Activated naive CD4-positive, alpha-beta T cell treated with anti-CD3 and anti-CD28 coated beads, Interleukin-2, amount 10 ng/mL, durations not matched to agents 7 days and 5 days (primary cell): ENCODE data around the gene AGK.
"Not testable (repeated sequence)": the region's sequence is repeated elsewhere in the genome, so short reads cannot be mapped to it uniquely, and the experiment has no call there.

Experiments
- CTCF ChIA-PET: fragments of 350-600 bp; sonication (Branson Sonifier 250); formaldehyde crosslinking; loops from one replicate; lab custom pipeline; 2021; ENCODE audit warnings: antibody characterized with exemption; lab: Charles Lee
- DNase-seq: peaks from one replicate; pipeline ENCODE4 v3.0.0-alpha.2; 2020
- H3K27ac Mint-ChIP-seq: one replicate; pipeline ENCODE4 v1.8.0; 2021; ENCODE audit warnings: mild to moderate bottlenecking, moderate library complexity, mixed read lengths
- H3K27me3 Mint-ChIP-seq: one replicate; pipeline ENCODE4 v1.8.0; 2021; ENCODE audit warnings: mild to moderate bottlenecking, mixed read lengths
- H3K36me3 Mint-ChIP-seq: one replicate; pipeline ENCODE4 v1.8.0; 2021; ENCODE audit warnings: mixed read lengths
- H3K4me1 Mint-ChIP-seq: one replicate; pipeline ENCODE4 v1.8.0; 2021; ENCODE audit warnings: mixed read lengths
- H3K4me3 Mint-ChIP-seq: one replicate; pipeline ENCODE4 v1.8.0; 2021; ENCODE audit warnings: mild to moderate bottlenecking, moderate library complexity, mixed read lengths
- H3K9me3 Mint-ChIP-seq: one replicate; pipeline ENCODE4 v1.8.0; 2021; ENCODE audit warnings: mixed read lengths

Gene AGK

DNA sequence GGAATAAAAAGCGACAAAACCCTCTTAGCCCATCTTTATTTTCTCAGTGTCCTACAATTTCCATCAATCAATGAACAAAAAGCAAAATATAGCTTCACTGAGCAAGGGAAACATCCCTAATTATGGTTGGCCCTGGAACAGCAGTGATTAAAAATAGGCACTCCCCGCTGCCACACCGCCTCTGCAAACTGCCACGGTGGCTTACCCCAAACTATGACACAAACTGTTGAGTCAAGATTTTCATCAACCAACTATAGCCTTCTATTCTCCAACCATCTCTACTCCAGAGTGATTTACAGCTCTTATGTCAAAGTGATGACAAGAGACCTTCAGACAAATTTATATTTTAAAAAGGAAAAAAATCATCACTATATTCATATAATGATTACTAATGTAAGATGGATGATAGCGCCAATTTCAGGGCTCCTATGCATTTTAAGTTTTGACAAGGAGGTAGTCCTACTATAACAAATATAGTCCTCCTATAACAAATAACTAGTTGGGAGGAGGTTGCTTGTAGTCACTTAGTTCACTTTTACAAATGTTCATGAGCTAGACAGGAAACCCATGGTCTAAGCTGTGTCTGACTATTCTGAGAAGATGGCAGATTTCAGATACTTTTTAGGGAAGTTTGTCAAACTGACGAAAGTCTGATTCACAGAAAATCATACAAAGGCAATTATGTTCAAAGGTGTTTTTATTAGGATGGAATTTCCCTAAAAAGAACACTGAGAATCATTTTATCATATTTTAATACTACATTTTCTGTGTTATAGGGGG is 124.4 kb downstream of the AGK start:
- DNase-seq = no peak
- H3K9me3 Mint-ChIP-seq = no peaks in the 10 kb centered on the region
- H3K4me3 Mint-ChIP-seq = no peak overlapping the region
- H3K27me3 Mint-ChIP-seq = no peaks in the 10 kb centered on the region
- peaks cover 28% of the 10 kb centered on the region for H3K36me3 Mint-ChIP-seq
- no peak overlapping the region for H3K27ac Mint-ChIP-seq
- CTCF ChIA-PET = interaction anchor here (1.2 to 4.7 kb wide), 5 partner anchors 14 to 61 kb away, joined by 3 to 26 read pairs (median 6); no protein-coding TSS in a partner anchor
- peaks cover 36% of the 10 kb centered on the region for H3K4me1 Mint-ChIP-seq

GRCh38 chr7:141676618-141677017 is 125.4 kb downstream of the AGK start:
- H3K4me1 Mint-ChIP-seq = peaks cover 36% of the 10 kb centered on the region
- DNase-seq = no peak
- H3K4me3 Mint-ChIP-seq = no peak overlapping the region
- CTCF ChIA-PET = interaction anchor here (1.2 to 4.7 kb wide), 2 partner anchors 22 to 61 kb away, joined by 3 to 26 read pairs; partner anchors contain the start of gene SSBP1
- H3K27me3 Mint-ChIP-seq = no peaks in the 10 kb centered on the region
- H3K27ac Mint-ChIP-seq = peak overlapping the region; percentile 28
- no peaks in the 10 kb centered on the region for H3K9me3 Mint-ChIP-seq
- peaks cover 32% of the 10 kb centered on the region for H3K36me3 Mint-ChIP-seq

DNA sequence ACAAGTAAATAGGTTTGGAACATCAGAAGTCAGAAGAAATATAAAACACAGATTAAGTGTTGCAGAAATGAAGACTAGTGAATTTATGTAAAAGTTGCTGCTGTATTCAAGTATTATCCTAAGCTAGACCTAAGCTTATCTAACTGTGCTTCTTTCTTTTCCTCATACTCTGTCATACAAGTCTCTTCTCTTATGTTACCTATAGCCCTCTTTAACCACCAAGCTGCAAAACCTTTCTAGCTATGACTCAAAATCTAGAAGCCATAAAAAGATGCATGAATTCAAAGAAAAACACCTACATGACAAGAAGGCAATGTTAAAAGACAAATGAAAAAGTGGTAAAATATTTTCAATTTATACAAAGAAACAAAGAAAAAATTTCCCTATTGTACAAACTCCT is 127.8 kb downstream of the AGK start:
- Mint-ChIP-seq H3K27me3 (no peaks in the 10 kb centered on the region), H3K27ac (no peak overlapping the region), H3K4me1 (peaks cover 36% of the 10 kb centered on the region), H3K9me3 (no peaks in the 10 kb centered on the region), H3K36me3 (peaks cover 33% of the 10 kb centered on the region), H3K4me3 (no peak overlapping the region)
- CTCF ChIA-PET = interaction anchor here (0.9 to 1.3 kb wide), 3 partner anchors 17 to 30 kb away, joined by 3 to 4 read pairs (median 4); no protein-coding TSS in a partner anchor
- no peak for DNase-seq

DNA sequence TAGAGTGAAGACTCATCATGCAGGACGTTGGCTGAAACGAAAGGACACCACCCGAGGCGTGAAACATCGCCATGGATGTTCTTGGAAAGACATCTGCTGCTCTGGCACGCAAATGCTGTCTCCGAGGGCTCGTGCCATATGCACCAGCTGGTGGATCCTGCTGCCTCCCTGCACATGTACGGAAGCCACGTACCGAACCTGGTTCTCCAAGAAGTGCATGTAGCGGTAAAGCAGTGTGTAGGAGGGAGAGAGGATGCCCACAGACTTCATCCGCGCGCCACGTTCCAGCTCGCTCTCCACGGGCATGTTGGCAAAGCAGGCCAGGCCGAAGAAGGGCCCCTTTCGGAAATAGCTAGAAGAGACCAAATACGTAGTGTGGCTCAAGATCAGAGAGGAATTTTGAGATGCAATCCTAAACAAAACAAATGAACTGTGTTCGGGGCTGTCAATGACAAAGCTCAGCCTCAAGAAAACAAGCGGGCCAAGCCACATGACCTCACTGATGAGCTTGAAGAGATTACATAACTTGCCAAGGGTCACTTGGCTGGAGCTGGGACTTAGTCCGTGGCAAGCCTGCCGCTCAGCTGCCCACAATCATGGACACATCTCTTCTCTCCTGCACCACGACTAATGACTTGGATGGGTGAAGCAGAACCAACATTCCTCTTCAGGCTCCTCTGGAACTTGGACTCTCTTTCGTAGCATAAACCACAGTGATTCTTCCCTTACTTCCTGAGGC is 134.2 kb downstream of the AGK start:
- no peaks in the 10 kb centered on the region for H3K9me3 Mint-ChIP-seq
- no peaks in the 10 kb centered on the region for H3K27me3 Mint-ChIP-seq
- H3K4me3 Mint-ChIP-seq = no peak overlapping the region
- H3K27ac Mint-ChIP-seq = no peak overlapping the region
- peaks cover 2% of the 10 kb centered on the region for H3K4me1 Mint-ChIP-seq
- DNase-seq = no peak
- H3K36me3 Mint-ChIP-seq = peaks cover 38% of the 10 kb centered on the region
- CTCF ChIA-PET = interaction anchor here (0.8 kb wide), 1 partner anchor 15 kb away, joined by 4 read pairs; no protein-coding TSS in a partner anchor

GRCh38 chr7:141686074-141686473 is 134.9 kb downstream of the AGK start:
- no peak for DNase-seq
- H3K36me3 Mint-ChIP-seq = peaks cover 31% of the 10 kb centered on the region
- no peak overlapping the region for H3K27ac Mint-ChIP-seq
- H3K27me3 Mint-ChIP-seq = no peaks in the 10 kb centered on the region
- no peak overlapping the region for H3K4me3 Mint-ChIP-seq
- peaks cover 2% of the 10 kb centered on the region for H3K4me1 Mint-ChIP-seq
- CTCF ChIA-PET = interaction anchor here (0.8 kb wide), 1 partner anchor 14 kb away, joined by 4 read pairs; no protein-coding TSS in a partner anchor
- no peaks in the 10 kb centered on the region for H3K9me3 Mint-ChIP-seq

DNA sequence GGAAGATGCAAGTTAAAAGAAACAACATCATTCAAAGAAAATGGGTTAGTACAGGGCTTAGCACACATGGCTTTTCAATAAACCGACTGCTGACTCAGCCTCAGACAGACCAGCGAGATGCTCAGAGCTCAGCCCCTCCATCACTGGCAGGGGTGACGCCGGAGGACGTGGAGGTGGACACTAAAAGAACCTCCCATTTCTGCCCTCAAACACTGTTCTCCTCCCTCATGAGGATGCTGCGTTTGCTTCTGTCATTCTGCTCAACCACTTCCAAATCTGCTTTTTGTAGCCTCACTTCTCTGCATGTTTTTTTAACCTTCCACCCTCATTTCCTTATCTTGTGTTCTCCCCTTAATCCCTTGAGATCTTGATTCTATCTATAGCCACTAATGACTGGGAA is 135.5 kb downstream of the AGK start:
- DNase-seq = no peak
- CTCF ChIA-PET = no interaction called here
- no peaks in the 10 kb centered on the region for H3K27me3 Mint-ChIP-seq
- H3K4me1 Mint-ChIP-seq = peaks cover 2% of the 10 kb centered on the region
- H3K27ac Mint-ChIP-seq = no peak overlapping the region
- no peak overlapping the region for H3K4me3 Mint-ChIP-seq
- peaks cover 26% of the 10 kb centered on the region for H3K36me3 Mint-ChIP-seq
- H3K9me3 Mint-ChIP-seq = no peaks in the 10 kb centered on the region

GRCh38 chr7:141688043-141688442 is 136.8 kb downstream of the AGK start:
- CTCF ChIA-PET = no interaction called here
- H3K4me3 Mint-ChIP-seq = no peak overlapping the region
- peaks cover 2% of the 10 kb centered on the region for H3K4me1 Mint-ChIP-seq

GRCh38 chr7:141689072-141689825 is 138.0 kb downstream of the AGK start:
- H3K36me3 Mint-ChIP-seq = peaks cover 17% of the 10 kb centered on the region
- H3K4me1 Mint-ChIP-seq, H3K9me3 Mint-ChIP-seq, H3K27ac Mint-ChIP-seq, H3K27me3 Mint-ChIP-seq, CTCF ChIA-PET, H3K4me3 Mint-ChIP-seq, DNase-seq: not testable (repeated sequence)

More at GRCh38 chr7:141688043-141688442, 136.8 kb downstream of the AGK start:
- Mint-ChIP-seq H3K27ac (no peak overlapping the region), H3K9me3 (no peaks in the 10 kb centered on the region), H3K36me3 (peaks cover 20% of the 10 kb centered on the region), H3K27me3 (no peaks in the 10 kb centered on the region)
- no peak for DNase-seq

DNA sequence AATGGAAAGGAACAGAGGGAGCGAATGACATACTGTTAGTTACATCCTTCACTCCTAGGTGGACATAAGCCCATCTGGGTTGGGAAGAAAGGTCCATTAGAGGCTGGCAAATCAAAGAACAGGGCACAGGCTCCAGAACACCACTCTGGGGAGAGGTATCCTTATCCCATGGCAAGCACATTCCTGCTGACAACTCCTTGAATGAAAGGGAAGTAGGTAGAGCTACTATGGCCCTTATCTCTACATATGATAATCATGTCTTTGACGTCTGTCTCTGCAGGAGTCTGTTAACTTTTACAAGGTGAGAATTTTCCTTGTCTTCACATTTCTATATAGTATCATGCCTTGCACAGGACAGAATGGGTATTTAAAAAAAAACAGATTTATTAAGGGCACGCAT is 140.3 kb downstream of the AGK start:
- CTCF ChIA-PET = interaction anchor here (1.1 kb wide), 1 partner anchor 37 kb away, joined by 3 read pairs; no protein-coding TSS in a partner anchor
- Mint-ChIP-seq H3K27ac (no peak overlapping the region), H3K4me1 (peaks cover 5% of the 10 kb centered on the region), H3K4me3 (no peak overlapping the region), H3K36me3 (peaks cover 12% of the 10 kb centered on the region), H3K9me3 (no peaks in the 10 kb centered on the region), H3K27me3 (no peaks in the 10 kb centered on the region)
- DNase-seq = no peak

DNA sequence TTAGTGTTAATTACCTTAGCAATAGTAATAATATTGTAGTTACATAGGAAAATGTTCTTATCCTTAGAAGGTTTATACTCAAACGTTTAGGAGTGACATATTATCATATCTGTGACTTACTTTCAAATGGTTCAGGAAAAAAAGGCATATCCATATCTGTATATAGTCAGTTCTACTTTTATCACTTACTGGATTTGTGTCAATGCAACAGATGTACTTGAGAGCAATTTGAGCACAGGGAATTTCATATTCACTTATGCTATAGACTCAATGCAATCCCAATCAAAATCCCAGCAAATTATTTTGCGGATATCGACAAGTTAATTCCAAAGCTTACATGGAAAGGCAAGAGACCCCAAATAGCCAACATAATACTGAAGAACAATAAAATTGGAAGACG is 140.8 kb downstream of the AGK start:
- DNase-seq = no peak
- Mint-ChIP-seq H3K9me3 (no peaks in the 10 kb centered on the region), H3K4me1 (peaks cover 3% of the 10 kb centered on the region), H3K27me3 (no peaks in the 10 kb centered on the region), H3K36me3 (peaks cover 12% of the 10 kb centered on the region), H3K27ac (no peak overlapping the region), H3K4me3 (no peak overlapping the region)
- CTCF ChIA-PET = no interaction called here

DNA sequence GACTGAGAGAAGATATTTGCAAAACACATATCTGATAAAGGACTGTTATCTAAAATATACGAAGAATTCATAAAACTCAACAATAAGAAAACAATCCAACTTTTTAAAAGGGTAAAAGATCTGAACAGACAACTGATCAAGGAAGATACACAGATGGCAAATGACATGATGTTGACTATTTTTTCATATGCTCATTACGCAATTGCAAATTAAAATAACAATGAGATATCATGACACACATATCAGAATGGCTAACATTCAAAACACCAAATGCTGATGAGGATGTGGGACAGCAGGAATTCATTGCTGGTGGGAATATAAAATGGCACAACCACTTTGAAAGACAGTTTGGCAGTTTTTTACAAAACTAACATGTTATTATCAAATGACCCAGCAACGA is 141.9 kb downstream of the AGK start:
- CTCF ChIA-PET = no interaction called here
- no peaks in the 10 kb centered on the region for H3K27me3 Mint-ChIP-seq

GRCh38 chr7:141695803-141696289 is 144.6 kb downstream of the AGK start:
- no peak for DNase-seq
- CTCF ChIA-PET = interaction anchor here (1.0 kb wide), 1 partner anchor 17 kb away, joined by 4 read pairs; no protein-coding TSS in a partner anchor
- no peak overlapping the region for H3K4me3 Mint-ChIP-seq
- no peaks in the 10 kb centered on the region for H3K9me3 Mint-ChIP-seq
- no peaks in the 10 kb centered on the region for H3K27me3 Mint-ChIP-seq
- peaks cover 28% of the 10 kb centered on the region for H3K4me1 Mint-ChIP-seq
- H3K36me3 Mint-ChIP-seq = peaks cover 14% of the 10 kb centered on the region
- no peak overlapping the region for H3K27ac Mint-ChIP-seq

More for the DNA sequence above, 141.9 kb downstream of the AGK start:
- DNase-seq = no peak
- Mint-ChIP-seq H3K27ac (no peak overlapping the region), H3K9me3 (no peaks in the 10 kb centered on the region), H3K36me3 (peaks cover 12% of the 10 kb centered on the region), H3K4me1 (peaks cover 3% of the 10 kb centered on the region), H3K4me3 (no peak overlapping the region)

DNA sequence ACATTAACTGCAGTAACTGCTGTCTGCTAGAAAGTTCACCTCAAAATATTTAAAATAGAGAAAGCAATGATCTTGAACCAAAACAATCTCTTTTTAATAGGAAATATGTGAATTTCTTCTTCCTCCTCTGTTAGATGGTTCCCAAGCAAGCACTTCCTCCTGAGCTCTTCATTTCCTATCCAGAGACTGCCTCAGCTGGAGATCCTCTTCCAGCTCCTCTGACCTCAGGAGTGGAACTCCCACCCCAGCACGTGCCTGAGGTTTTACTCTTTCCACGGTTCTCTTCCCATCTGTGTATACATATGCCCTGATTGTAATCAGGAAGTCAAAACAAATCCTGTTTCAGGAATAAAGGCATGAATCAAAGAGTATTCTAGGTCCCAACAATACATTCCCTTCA is 145.1 kb downstream of the AGK start:
- CTCF ChIA-PET = interaction anchor here (1.0 kb wide), 1 partner anchor 18 kb away, joined by 4 read pairs; no protein-coding TSS in a partner anchor
- peaks cover 15% of the 10 kb centered on the region for H3K36me3 Mint-ChIP-seq
- H3K27me3 Mint-ChIP-seq = no peaks in the 10 kb centered on the region
- H3K4me3 Mint-ChIP-seq = no peak overlapping the region
- no peak for DNase-seq
- no peaks in the 10 kb centered on the region for H3K9me3 Mint-ChIP-seq
- H3K27ac Mint-ChIP-seq = no peak overlapping the region
- H3K4me1 Mint-ChIP-seq = peaks cover 30% of the 10 kb centered on the region
